ENCODE data around the gene ELOVL5. TPM values are rescaled to one million over a fixed set of nuclear protein-coding genes. Genes with fewer than 3 reads are reported as not detected.

Gene ELOVL5
- polyA plus RNA-seq, 3 donors, result 38.8 to 302 (median 104) TPM

GRCh38 chr6:53293691-53294090 is 55.1 kb downstream of the ELOVL5 start:
- no peak overlapping the region for H3K27ac ChIP-seq (ENCODE audit: low read depth, low read length)
- WGBS, 3 donors, result 82 to 89% (median 85%) methylated on average over 3 of the region's 3 CpGs

- H3K27ac ChIP-seq (ENCODE audit: low read depth, low read length), result no peak overlapping the region
- 71 to 83% (median 82%) methylated on average over 2 of the region's 2 CpGs for WGBS, 3 donors
Measured at GRCh38 chr6:53290537-53291510, 57.9 kb downstream of the ELOVL5 start.

DNA sequence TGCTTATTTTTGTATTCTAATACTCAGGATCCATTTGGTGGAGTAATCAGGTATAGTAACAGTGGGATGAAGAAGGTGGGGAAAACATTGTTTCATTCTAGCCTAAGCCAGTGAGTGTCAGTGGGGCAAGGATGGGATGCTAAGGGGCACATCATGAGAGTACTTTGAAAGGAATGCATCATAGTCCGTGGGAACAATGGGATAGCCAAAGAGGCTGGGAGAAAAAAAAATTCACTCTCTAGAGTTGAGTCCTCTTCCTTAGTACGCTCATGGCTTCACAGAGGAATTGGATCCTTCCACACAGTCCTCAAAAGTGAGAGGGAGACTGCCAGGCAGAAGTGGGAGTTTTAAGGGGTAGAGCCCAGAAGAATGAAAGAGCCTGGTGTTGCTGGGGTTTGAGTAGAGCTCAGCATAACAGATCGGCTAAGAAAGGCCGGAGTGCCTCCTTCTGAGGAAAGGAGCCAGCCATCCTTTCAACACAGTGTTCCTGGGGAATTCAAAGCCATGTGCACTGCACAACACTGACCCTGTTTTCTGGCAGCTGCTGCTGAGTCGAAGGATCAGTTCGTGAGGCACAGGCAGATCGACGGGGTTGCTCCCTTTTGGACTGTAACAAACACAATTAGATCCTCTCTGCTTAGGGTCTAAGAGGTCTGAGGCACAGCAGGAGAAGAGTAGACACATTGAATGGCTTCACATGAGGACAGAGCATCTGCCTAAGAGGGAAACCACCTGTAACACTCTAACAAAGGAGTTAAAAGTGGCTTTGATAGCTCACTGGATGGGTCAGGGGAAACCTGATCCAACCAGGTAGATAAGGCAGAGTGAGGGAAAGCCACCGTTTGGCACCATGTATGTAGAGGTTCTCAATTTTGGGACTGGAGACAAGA is 61.2 kb downstream of the ELOVL5 start:
- no peak overlapping the region for H3K27ac ChIP-seq (ENCODE audit: low read depth, low read length)

GRCh38 chr6:53284901-53285300 is 63.8 kb downstream of the ELOVL5 start:
- 82 to 90% (median 86%) methylated on average over 4 of the region's 4 CpGs for WGBS, 3 donors
- H3K27ac ChIP-seq (ENCODE audit: low read depth, low read length), result no peak overlapping the region

More for the DNA sequence above, 61.2 kb downstream of the ELOVL5 start:
- 60 to 71% (median 68%) methylated on average over 9 of the region's 9 CpGs for WGBS, 3 donors

DNA sequence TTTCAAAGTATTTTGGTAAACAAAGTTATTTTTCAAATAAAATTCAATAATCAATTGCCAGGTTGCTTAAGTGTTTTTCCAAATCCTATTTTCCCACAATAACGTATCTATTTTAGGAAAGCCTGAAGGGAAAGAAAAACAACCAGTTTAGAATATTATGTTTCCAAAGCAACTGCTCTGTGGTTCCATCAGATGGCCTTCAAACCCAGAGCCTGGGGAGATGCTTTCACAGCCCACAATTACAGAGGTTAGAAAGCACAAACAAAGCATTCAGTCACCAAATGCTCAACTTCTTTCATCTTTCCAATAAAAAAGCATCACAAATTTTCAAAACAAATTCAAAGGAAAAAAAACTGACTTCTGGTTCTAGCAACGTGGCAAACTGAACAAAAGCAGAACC is 66.0 kb downstream of the ELOVL5 start:
- no peak overlapping the region for H3K27ac ChIP-seq (ENCODE audit: low read depth, low read length)
- 50 to 67% (median 50%) methylated on average over 2 of the region's 2 CpGs for WGBS, 3 donors

DNA sequence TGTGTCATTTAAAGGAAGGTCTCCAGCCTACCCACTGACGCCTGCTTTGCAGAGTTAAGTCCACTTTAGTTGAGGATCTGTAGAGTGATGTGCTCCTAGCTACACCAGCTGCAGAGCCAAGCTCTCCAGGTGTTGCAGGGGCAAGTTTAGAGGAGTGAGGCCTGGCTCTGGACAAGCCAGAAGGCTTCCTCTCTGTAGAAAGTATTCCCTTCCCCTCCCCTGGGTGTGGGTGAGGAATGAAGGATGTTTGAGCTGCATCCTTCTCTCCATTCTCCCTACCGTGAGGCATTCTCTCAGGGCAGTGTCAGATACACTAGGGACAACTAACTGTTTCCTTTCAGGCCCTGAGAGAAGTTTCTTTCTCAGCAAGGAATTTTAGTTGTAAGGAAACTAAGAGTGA is 66.5 kb downstream of the ELOVL5 start:
- WGBS, 3 donors, result 46 to 78% (median 60%) methylated on average over 2 of the region's 2 CpGs
- no peak overlapping the region for H3K27ac ChIP-seq (ENCODE audit: low read depth, low read length)

GRCh38 chr6:53281518-53282215 is 67.1 kb downstream of the ELOVL5 start:
- H3K27ac ChIP-seq (ENCODE audit: low read depth, low read length), result no peak overlapping the region
- WGBS, 3 donors, result 65 to 71% (median 71%) methylated on average over 3 of the region's 3 CpGs

DNA sequence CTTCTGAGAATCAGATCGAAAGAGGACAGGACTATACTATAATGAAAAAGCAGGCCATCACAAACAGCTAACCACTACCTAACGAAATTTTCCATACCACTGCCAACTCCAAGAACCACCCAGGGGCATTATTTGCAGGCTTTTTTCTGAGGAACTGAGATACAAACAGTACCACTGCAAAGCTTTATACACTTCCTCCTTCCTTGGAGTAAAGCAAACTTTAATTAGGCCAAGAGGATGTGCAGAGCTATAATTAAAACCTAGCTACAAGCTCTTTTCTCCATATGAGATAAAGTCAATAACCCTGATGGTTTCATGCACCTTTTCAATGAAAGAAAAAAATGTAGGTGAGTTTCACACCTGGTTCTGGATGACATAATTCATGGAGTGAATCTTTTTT is 68.5 kb downstream of the ELOVL5 start:
- WGBS, 3 donors, result 74 to 97% (median 87%) methylated on average over 2 of the region's 2 CpGs
- H3K27ac ChIP-seq (ENCODE audit: low read depth, low read length), result no peak overlapping the region

DNA sequence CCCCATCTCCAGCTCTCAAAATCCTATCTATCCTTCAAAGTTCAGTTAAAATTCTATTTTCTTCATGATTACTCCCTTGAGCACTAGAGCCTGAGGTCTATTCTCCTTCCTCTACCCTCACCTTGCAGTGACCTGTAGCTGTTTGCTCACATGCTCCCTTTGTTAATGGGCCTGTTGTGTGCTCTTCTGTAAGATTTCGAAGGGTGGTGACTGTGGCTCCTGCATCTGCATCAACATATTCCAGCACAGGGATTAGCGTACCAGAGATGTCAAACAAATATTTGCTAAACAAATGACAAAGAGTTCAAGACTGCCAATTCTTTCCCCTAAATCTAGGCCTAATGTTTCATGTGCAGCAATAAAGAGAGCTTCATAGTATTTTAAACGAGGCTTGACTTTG is 69.5 kb downstream of the ELOVL5 start:
- H3K27ac ChIP-seq (ENCODE audit: low read depth, low read length), result no peak overlapping the region
- WGBS, 3 donors, result 87 to 95% (median 94%) methylated on average over 3 of the region's 3 CpGs

DNA sequence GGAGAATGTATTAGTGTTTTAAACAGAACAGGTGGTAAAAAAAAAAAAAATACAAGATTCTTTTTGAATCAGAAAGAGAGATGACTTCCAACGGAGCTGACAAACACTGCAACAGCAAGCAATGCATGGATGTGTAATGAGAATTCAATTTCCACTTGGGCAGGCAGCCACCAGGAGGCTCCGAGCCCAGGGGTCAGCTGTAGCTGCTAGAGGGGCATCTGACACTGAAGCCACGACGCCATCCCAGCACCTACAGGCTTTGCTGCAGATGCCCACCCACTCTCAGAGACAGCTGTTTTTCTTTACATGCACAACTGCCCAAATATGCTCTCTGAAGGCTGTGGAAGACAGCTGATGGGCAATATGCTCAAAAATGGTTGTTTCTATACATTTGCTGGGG is 75.4 kb downstream of the ELOVL5 start:
- WGBS, 3 donors, result 82 to 92% (median 89%) methylated on average over 4 of the region's 4 CpGs
- no peak overlapping the region for H3K27ac ChIP-seq (ENCODE audit: low read depth, low read length)

- 91 to 94% (median 93%) methylated on average over 5 of the region's 5 CpGs for WGBS, 3 donors
- no peak overlapping the region for H3K27ac ChIP-seq (ENCODE audit: low read depth, low read length)
Measured at GRCh38 chr6:53269827-53270226, 78.9 kb downstream of the ELOVL5 start.

GRCh38 chr6:53268858-53269608 is 79.7 kb downstream of the ELOVL5 start:
- no peak overlapping the region for H3K27ac ChIP-seq (ENCODE audit: low read depth, low read length)
- 89 to 97% (median 94%) methylated on average over 6 of the region's 6 CpGs for WGBS, 3 donors

GRCh38 chr6:53266553-53267090 is 82.1 kb downstream of the ELOVL5 start:
- no peak overlapping the region for H3K27ac ChIP-seq (ENCODE audit: low read depth, low read length)
- WGBS, 3 donors, result 97 to 98% (median 97%) methylated on average over 4 of the region's 4 CpGs

DNA sequence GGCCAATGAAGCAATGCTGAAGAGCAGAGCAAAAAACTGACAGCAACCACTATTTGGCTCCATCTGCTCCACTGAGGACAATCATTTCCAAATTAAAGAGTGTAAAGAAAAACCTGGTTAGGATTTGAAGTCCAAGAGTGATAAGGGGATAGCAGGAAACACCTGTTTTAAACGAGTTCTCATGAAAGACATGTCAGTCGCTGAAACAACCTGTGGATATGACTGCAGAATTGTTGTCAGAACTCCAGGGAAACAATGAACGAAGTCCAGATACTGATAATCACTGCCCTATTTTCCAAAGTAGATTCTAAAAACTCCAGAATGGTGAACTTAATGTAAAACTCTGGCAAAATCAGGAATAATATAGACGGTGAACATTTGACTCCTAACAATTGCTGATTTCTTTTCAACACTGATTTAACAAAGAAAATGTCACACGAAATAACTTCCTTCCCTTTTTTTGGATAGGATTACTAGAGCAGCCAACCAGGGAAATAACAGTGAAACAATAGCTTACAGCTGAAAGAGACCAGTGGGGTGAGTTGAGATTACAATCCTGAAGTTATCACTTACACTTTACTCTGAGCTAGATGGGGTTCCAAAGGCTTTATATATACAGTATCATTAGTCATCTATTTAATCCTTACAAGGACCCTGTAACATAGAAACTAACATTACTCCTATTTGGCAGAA is 83.7 kb downstream of the ELOVL5 start:
- no peak overlapping the region for H3K27ac ChIP-seq (ENCODE audit: low read depth, low read length)
- 42 to 46% (median 44%) methylated on average over 5 of the region's 5 CpGs for whole genome bisulfite sequencing, 3 donors

DNA sequence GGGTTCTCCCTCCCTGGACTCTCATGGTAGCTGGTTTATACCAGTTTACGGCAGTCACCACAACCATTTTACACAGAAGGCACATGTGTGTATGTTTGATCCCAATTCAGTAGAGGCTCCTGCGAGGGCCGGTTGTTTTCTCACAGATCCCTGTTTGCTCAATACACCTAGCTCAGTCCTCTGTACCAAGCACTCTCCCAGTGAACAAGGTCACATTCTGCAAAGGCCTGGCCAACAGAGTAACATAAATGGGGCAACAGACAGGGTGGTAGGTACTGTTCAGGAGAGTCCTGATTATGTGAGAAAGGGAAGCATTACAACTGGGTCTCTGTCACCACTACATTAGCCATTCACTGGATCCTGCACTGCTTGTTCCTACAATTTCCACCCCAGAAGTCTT is 84.4 kb downstream of the ELOVL5 start:
- H3K27ac ChIP-seq (ENCODE audit: low read depth, low read length), result no peak overlapping the region
- 62 to 93% (median 92%) methylated on average over 3 of the region's 3 CpGs for WGBS, 3 donors

- WGBS, 3 donors, result 47 to 90% (median 66%) methylated on average over 2 of the region's 2 CpGs
- no peak overlapping the region for H3K27ac ChIP-seq (ENCODE audit: low read depth, low read length)
Measured at GRCh38 chr6:53263917-53264316, 84.8 kb downstream of the ELOVL5 start.
